D721Med (cell line): Measurements from ENCODE around the gene PIR.

ENCODE experiments used
- DNase-seq: peaks from one replicate; pipeline ENCODE4 v3.0.0; 2011; ENCODE audit warnings: low spot score; ENCODE audit not compliant: insufficient read length
- FAIRE-seq: peaks from 2 replicates; lab custom pipeline; 2011; peaks lifted over from hg19 to GRCh38; lab: Jason Lieb, UNC
- TF ChIP-seq, protein P1 (sequence below): IDR thresholded peaks from 2 replicates; pipeline ENCODE4 v1.5.1; 2012; ENCODE audit warnings: mild to moderate bottlenecking, control low read depth; ENCODE audit not compliant: insufficient read depth; ENCODE audit errors: missing control alignments

The PIR gene

DNA sequence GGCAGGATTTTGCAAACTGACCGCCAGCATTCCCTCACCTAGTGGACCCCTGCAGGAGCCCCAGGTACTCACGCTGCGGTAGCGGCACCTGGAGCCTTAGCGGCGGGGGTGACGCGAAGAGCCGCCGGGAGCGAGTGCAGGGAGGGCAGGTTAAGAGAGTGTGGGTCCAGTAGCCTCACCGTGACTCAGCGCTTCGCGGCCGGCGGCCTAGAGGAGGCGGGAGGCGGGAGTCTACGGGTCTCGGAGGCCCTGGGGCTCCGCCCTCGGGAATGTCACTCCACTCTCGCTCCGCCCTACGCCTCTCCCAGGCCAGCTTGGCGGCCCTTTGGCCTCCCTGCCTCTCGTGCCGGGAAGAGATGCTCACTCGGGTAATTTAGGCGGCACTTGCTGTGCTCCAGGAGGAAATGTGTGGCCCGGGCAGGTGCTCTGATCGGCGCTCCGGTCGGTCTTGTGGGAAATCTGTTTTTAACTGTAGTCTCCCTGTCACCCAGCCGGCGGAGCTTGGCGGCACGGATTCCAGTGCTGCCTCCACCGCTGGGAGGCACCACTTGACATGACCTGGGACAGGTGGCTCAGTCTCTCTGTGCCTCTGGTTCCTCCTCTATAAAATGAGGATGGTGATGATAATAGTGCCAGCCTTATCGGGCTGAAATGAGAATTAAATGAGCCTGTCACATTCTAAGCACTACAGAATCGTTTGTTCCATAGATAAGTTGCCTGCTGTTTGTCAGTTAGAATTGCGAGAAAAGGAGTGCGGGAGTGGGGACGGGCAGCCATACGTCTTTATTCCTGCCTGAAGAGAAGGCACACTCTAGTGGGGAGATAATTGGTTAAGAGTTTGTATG is at the start of gene PIR:
Gene PIR, minus strand, starts transcription at position 216 of the 845 bp plus-strand sequence. CDS start 2,076 bp downstream, outside the sequence.
- TF ChIP-seq, protein P1, sequence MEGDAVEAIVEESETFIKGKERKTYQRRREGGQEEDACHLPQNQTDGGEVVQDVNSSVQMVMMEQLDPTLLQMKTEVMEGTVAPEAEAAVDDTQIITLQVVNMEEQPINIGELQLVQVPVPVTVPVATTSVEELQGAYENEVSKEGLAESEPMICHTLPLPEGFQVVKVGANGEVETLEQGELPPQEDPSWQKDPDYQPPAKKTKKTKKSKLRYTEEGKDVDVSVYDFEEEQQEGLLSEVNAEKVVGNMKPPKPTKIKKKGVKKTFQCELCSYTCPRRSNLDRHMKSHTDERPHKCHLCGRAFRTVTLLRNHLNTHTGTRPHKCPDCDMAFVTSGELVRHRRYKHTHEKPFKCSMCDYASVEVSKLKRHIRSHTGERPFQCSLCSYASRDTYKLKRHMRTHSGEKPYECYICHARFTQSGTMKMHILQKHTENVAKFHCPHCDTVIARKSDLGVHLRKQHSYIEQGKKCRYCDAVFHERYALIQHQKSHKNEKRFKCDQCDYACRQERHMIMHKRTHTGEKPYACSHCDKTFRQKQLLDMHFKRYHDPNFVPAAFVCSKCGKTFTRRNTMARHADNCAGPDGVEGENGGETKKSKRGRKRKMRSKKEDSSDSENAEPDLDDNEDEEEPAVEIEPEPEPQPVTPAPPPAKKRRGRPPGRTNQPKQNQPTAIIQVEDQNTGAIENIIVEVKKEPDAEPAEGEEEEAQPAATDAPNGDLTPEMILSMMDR: peak; percentile 29
- FAIRE-seq (no peak), DNase-seq (peak; percentile 61)

DNA sequence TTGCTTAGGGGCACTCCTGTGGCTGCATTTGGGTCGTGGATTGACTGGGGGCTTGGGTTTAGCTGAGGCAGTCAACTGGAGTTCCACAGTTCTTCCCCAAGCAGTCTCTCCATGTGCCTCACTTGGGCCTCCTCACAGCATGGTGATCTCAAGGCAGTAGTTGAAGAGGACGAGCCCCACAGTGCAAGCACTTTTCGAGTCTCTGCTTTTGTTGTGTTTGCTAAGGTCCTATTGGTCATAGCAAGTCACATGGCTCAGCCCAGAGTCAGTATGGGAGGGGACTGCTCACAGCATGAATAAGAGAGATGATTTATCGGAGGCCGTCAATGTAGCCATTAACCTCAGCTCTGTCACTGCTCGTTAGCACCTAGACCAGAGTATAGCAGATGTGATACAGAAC is 37.2 kb upstream of the PIR start:
- TF ChIP-seq, protein P1: no peak
- FAIRE-seq (no peak), DNase-seq (no peak)

DNA sequence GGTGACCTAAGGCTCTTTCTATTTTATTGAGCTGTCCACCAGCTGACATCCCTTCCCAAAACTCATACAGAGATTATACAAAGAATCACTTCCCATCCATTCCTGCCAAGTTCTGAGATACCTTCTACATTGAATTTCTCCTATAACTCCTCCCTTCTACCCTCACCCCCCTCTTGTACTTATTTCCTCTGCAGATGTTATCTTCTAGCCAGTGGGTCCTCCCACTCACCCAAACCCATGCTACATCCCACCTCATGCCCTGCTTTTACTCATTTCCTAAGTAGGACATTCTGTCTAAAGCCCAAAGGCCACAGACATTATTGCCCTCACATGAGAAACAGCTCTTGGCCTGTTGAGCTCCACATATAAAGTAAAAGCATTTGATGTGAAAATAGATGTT is 36.0 kb upstream of the PIR start:
- FAIRE-seq: no peak
- TF ChIP-seq, protein P1: no peak
- no peak for DNase-seq

DNA sequence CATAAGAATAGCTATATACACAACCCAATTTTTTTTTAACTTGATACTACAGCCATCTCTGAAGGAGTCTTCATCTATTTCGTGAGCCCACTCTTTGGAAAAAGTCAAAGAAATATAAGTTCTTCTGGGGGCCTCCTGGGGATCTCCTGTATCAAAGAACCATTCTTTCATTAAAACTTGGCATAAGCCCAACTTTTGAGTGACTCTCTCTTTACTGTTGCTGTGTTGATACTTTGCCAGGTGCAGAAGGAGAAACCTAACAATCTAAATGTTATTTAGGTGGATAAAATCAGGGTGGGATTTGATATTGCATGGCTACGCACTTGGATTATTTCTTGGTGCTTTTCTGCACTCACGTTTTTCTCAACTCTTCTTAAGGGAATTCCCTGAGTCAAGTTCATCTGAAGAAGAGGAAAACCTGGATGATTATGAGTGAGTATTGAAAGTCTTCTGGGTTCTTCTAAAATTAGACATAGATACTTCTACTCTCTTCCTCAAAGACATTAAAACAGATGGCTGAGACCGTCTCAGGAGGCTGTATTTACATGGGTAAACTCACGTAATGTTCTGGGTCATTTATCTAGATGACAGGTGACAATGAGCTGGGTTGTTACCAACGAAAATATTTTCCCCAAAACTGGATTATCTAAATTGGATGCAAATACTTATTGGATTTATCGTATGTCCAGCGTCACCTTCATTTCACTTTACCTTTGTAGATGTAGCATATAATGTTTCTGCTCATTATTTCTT is 32.7 kb upstream of the PIR start:
- DNase-seq: no peak
- TF ChIP-seq, protein P1: no peak
- no peak for FAIRE-seq

DNA sequence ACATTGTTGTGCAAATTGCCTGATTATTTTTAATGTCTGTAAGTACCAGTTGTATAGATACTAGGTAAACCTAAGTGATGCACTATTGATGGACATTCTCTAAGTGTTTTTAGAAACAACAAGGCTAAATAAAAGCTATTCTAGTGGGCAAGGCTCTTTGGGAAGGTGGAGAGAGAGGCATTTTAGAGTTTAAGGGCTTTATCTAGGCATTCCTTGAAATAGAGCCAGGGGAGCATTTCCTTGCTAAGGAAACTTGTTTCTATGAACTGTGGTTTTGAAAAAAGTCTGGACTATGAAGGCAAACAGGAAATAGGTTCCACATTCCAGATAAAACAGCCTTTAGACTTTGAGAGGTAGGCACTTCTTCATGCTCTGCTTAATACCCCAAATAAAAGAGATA is 31.3 kb upstream of the PIR start:
- DNase-seq (no peak), FAIRE-seq (no peak)
- TF ChIP-seq, protein P1: no peak

DNA sequence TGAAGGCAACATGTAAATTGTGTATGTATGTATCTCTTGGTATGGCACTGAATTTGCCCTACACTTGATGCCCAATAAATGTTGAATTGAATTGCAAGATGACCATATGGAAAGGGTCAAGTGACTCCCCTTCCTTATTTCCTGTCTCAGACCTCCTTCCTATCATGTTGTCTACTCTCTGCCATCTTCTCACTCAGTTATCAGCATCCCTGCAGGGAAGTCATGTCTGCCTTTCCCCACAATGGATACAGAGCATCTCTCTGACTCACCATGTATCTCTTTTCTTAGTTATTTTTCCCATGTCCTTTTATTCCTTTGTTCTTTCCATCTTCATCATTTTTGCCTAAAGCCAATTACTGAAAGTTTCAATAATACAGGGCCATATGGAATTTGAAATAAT is 30.0 kb upstream of the PIR start:
- no peak for DNase-seq
- TF ChIP-seq, protein P1: no peak
- no peak for FAIRE-seq

DNA sequence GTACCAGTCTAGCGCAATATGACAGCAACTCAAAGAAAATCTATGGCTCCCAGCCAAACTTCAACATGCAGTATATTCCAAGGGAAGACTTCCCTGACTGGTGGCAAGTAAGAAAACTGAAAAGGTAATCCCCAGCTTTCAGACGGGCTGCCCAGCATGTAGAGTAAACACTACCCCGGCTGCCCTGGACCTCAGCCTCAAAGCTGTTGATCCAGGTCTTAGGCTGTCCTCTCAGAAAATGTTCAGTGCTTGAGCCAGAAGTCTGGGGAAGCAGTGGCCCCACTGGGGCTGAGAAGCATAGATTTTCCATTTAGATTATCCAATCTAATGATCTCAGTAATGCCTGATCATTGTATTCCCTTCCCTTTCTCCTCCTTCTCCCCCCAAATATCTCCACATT is 29.3 kb upstream of the PIR start:
- DNase-seq (no peak), FAIRE-seq (no peak)
- TF ChIP-seq, protein P1: no peak
